GM13976 (cell line): ENCODE measurements around the gene SESN1.

Experiments
- DNase-seq: peaks from one replicate; pipeline ENCODE4 v3.0.0; 2012; ENCODE audit warnings: low spot score
- in situ Hi-C: fragments of 300-500 bp; cut with MboI; formaldehyde crosslinking; loops from one replicate; pipeline ENCODE4 v1.12.0; 2022; ENCODE audit warnings: low sequenced_read_pairs, mixed read lengths, inconsistent platforms; ENCODE audit not compliant: unreplicated experiment
- TF ChIP-seq, protein P1 (sequence below): IDR thresholded peaks from 2 replicates; pipeline ENCODE4 v1.5.1; 2012; ENCODE audit warnings: borderline replicate concordance, mild to moderate bottlenecking; ENCODE audit not compliant: insufficient read depth; ENCODE audit errors: extremely low read depth, missing control alignments, control extremely low read depth

The SESN1 gene

DNA sequence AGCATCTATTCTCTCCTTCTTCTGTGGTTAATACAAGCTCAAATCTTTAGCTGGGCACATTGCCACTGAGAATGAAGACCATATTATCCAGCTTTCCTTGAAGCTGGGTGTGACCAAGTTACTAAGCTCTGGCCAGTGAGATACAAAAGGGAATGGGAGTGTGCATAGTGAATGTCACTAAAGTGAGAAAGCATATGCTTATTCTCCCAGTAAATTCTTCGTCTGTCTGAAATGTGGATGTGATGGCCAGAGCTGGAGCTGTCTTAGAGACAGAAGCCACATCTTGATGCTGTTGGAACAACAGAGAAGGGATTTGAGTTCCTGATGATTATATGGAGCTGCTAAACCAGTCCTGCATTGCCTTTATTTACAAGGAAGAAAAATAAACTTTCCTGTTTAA is 60.1 kb downstream of the SESN1 start:
- TF ChIP-seq, protein P1, sequence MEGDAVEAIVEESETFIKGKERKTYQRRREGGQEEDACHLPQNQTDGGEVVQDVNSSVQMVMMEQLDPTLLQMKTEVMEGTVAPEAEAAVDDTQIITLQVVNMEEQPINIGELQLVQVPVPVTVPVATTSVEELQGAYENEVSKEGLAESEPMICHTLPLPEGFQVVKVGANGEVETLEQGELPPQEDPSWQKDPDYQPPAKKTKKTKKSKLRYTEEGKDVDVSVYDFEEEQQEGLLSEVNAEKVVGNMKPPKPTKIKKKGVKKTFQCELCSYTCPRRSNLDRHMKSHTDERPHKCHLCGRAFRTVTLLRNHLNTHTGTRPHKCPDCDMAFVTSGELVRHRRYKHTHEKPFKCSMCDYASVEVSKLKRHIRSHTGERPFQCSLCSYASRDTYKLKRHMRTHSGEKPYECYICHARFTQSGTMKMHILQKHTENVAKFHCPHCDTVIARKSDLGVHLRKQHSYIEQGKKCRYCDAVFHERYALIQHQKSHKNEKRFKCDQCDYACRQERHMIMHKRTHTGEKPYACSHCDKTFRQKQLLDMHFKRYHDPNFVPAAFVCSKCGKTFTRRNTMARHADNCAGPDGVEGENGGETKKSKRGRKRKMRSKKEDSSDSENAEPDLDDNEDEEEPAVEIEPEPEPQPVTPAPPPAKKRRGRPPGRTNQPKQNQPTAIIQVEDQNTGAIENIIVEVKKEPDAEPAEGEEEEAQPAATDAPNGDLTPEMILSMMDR = no peak
- in situ Hi-C loops = no loop called here
- no peak for DNase-seq

DNA sequence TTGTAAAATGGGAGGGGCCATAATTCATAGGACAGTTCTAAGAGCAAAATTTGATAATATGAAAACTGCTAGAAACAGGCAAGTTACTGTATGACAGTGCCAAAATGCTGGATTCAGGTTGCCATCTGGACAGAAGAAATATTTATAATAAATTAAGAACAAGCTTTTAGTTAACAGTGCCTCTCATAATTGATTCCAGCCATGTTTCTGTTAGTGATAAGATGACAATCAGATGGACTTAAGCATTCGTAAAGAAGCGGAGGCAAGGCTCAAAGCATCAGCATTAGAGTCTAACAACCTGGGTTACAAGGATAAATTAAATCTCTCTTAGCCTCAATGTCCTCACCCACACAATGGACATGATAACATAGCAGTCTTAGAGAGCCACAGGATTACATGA is 61.0 kb downstream of the SESN1 start:
- in situ Hi-C loops = no loop called here
- no peak for DNase-seq
- TF ChIP-seq, protein P1 = no peak

DNA sequence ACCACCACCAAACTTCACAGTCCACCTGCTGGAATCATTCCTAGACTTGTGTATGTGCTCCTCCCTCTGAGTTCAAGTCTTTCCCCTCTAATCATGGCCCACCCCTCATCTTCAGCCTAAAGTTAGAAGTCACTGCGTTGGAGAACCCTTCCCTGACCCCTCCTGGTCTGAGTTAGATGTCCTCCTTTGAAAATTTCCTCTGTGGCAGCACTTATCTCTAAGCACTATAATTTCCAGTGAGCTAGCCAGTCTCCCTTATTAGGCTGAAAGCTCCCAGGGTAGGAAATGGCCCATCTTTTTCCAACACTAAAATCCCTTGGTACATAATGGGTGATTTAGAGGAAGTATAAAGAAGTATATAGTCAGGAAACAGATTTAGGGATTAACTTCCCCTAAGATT is 63.2 kb downstream of the SESN1 start:
- TF ChIP-seq, protein P1 = no peak
- DNase-seq = no peak
- in situ Hi-C loops = no loop called here

DNA sequence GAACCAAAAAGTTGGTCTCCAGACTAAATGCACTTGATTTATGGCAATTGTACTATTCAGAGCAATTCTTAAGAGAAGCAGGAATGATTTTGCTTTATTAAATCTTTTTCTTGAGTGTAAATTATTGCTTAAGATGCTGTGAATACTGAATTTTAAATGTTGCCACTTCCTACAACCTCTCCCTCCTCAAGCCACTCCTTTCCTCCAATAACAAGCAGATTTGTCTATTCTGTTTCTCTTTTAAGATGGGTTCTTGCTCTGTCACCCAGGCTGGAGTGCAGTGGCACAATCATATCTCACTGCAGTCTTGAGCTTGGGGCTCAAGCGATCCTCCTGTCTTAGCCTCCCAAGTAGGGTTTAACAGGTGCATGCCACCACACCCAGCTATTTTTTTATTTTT is 65.3 kb downstream of the SESN1 start:
- no peak for DNase-seq
- in situ Hi-C loops = no loop called here
- TF ChIP-seq, protein P1 = no peak

DNA sequence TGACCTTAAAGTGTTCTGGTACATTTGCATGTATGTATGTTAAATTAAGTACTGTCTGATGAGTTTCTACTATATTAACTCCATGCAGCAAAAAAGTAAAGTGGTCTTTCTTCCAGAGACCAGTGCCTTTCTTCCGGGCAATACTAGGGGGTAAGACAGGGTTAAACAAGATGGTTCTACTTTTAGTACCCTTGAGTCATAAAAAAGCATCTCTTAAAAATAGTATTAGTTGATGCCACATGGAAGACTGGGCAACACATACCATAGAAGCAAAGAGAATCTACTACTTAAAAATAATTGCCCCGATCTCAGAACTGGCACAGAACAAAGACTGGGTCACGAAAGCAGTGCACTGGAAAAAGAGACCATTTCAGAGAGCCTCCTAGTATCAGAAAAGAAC is 66.2 kb downstream of the SESN1 start:
- DNase-seq = no peak
- TF ChIP-seq, protein P1 = no peak
- in situ Hi-C loops = no loop called here

DNA sequence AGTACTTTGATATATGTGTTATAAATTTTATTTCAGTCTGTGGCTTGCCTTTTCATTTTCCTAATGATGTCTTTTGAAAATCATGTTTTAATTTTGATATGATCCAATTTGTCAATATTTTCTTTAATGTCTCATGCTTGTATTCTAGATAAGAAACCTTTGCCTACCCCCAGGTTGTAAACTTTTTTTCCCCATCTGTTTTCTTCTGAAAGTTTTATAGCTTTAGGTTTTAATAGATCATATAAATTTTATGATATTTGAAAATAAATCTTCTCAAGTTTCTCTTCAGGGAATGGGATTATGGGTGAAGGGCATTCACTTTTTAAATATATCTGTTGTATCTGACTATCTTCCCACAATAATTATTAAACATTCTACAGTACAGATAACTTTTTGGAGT is 66.7 kb downstream of the SESN1 start:
- DNase-seq = no peak
- TF ChIP-seq, protein P1 = no peak
- in situ Hi-C loops = no loop called here

DNA sequence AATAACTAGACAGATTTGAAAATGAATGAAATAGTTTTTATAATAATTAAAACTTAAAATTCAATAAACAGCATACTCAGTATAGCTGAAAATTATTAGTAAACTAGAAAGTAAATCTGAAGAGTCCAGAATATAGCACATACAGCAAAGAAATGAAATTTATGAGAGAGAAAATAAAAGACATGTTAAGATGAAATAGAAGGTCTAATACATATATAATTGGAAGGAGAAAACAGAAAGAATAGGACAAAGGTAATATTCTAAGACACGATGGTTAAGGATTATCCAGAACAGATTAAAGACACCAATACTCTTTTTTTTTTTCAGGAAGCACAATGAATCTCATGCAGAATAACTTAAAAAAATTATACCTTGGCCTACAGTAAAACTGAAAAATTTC is 69.0 kb downstream of the SESN1 start:
- TF ChIP-seq, protein P1 = no peak
- in situ Hi-C loops = no loop called here
- no peak for DNase-seq
